Mesendoderm (in vitro differentiated cells): ENCODE measurements around the gene RAB23.

Experiments used
- DNase-seq: peaks from one replicate; pipeline ENCODE4 v3.0.0; 2013
- H2AK5ac ChIP-seq: 2 replicates; pipeline ENCODE4 v1.6.1; 2013; ENCODE audit warnings: low read length, inconsistent platforms
- H2BK120ac ChIP-seq: 2 replicates; pipeline ENCODE4 v1.6.1; 2013; ENCODE audit warnings: low read depth, mild to moderate bottlenecking, low read length, moderate library complexity, mixed read lengths
- H2BK15ac ChIP-seq: replicated peaks from 2 replicates; pipeline ENCODE4 v1.6.1; 2013; ENCODE audit warnings: low read depth, mild to moderate bottlenecking, moderate library complexity
- H2BK5ac ChIP-seq: 2 replicates; pipeline ENCODE4 v1.6.1; 2013; ENCODE audit warnings: low read length, inconsistent platforms
- H3K18ac ChIP-seq: 2 replicates; pipeline ENCODE4 v1.6.1; 2013; ENCODE audit warnings: mild to moderate bottlenecking, low read length, mixed read lengths
- H3K23ac ChIP-seq: one replicate; pipeline ENCODE4 v1.6.1; 2013; ENCODE audit warnings: low read length
- H3K27ac ChIP-seq: 2 replicates; pipeline ENCODE4 v1.5.1; 2013; ENCODE audit warnings: low read depth, mild to moderate bottlenecking, inconsistent platforms, low read length, moderate library complexity
- H3K27me3 ChIP-seq: 2 replicates; pipeline ENCODE4 v1.6.1; 2013; ENCODE audit warnings: low read length, control low read depth, mild to moderate bottlenecking, inconsistent platforms; ENCODE audit not compliant: insufficient read depth, poor library complexity
- H3K36me3 ChIP-seq: 2 replicates; pipeline ENCODE4 v1.6.1; 2013; ENCODE audit warnings: low read length, inconsistent platforms; ENCODE audit not compliant: control insufficient read depth, insufficient read depth
- H3K4ac ChIP-seq: one replicate; pipeline ENCODE4 v1.6.1; 2013; ENCODE audit warnings: low read depth, mild to moderate bottlenecking, low read length, moderate library complexity
- H3K4me1 ChIP-seq: 2 replicates; pipeline ENCODE4 v1.6.1; 2013; ENCODE audit warnings: low read depth, low read length, inconsistent platforms; ENCODE audit not compliant: control insufficient read depth
- H3K4me2 ChIP-seq: 2 replicates; pipeline ENCODE4 v1.6.1; 2013; ENCODE audit warnings: low read length
- H3K4me3 ChIP-seq: 2 replicates; pipeline ENCODE4 v1.5.1; 2013; ENCODE audit warnings: mild to moderate bottlenecking, low read length
- H3K56ac ChIP-seq: one replicate; pipeline ENCODE4 v1.6.1; 2013; ENCODE audit warnings: low read length
- H3K79me1 ChIP-seq: 2 replicates; pipeline ENCODE4 v1.6.1; 2013; ENCODE audit warnings: low read length, inconsistent platforms
- H3K79me2 ChIP-seq: 2 replicates; pipeline ENCODE4 v1.6.1; 2013; ENCODE audit warnings: mild to moderate bottlenecking, low read length; ENCODE audit not compliant: control insufficient read depth, insufficient read depth
- H3K9ac ChIP-seq: 2 replicates; pipeline ENCODE4 v1.6.1; 2013; ENCODE audit warnings: low read length, inconsistent platforms
- H4K5ac ChIP-seq: one replicate; pipeline ENCODE4 v1.6.1; 2013; ENCODE audit warnings: low read length
- H4K8ac ChIP-seq: one replicate; pipeline ENCODE4 v1.6.1; 2013; ENCODE audit warnings: low read depth, mild to moderate bottlenecking, control low read depth, low read length, moderate library complexity
- WGBS: extraction: QIAGEN DNeasy Blood & Tissue Kit; methylation state at CpG from one replicate; pipeline ENCODE4 v1.1.7; 2013; ENCODE audit warnings: low lambda C conversion rate, missing lambda C conversion rate; ENCODE audit not compliant: insufficient coverage; ENCODE audit errors: extremely low coverage; 5-methylcytosine and 5-hydroxymethylcytosine counted together

RAB23 gene

GRCh38 chr6:57198926-57199636 lies 23.0 kb downstream of the RAB23 start:
- DNase-seq = peak; percentile 36
- no CpG with 5 or more reads among the region's 6 CpGs for WGBS
- Histone ChIP-seq H2BK120ac (no peak overlapping the region), H3K4ac (no peak overlapping the region), H3K4me2 (no peak overlapping the region), H3K4me3 (no peak overlapping the region), H2AK5ac (no peak overlapping the region), H2BK15ac (no peak overlapping the region), H3K36me3 (no peaks in the 10 kb centered on the region), H2BK5ac (no peak overlapping the region), H3K9ac (no peak overlapping the region), H3K18ac (no peak overlapping the region), H3K4me1 (peaks cover 2% of the 10 kb centered on the region), H4K8ac (no peak overlapping the region), H3K23ac (peak overlapping the region; percentile 18), H3K79me2 (peaks cover 2% of the 10 kb centered on the region), H3K79me1 (peaks cover 7% of the 10 kb centered on the region), H3K27ac (no peak overlapping the region), H4K5ac (no peak overlapping the region), H3K27me3 (no peaks in the 10 kb centered on the region), H3K56ac (no peak overlapping the region)

- no peak overlapping the region for H3K4me3 ChIP-seq
- no peak overlapping the region for H4K8ac ChIP-seq
- H3K56ac ChIP-seq = no peak overlapping the region
- H3K79me2 ChIP-seq = no peaks in the 10 kb centered on the region
- no peak overlapping the region for H4K5ac ChIP-seq
- no peak overlapping the region for H2BK5ac ChIP-seq
- no peaks in the 10 kb centered on the region for H3K36me3 ChIP-seq
- H2BK120ac ChIP-seq = no peak overlapping the region
- H3K27me3 ChIP-seq = no peaks in the 10 kb centered on the region
- no peak overlapping the region for H2AK5ac ChIP-seq
- WGBS = no CpG with 5 or more reads among the region's 2 CpGs
- no peak for DNase-seq
- H3K4ac ChIP-seq = no peak overlapping the region
- H3K18ac ChIP-seq = no peak overlapping the region
- no peak overlapping the region for H2BK15ac ChIP-seq
- no peak overlapping the region for H3K9ac ChIP-seq
- no peak overlapping the region for H3K23ac ChIP-seq
- H3K4me1 ChIP-seq = peaks cover 2% of the 10 kb centered on the region
- H3K27ac ChIP-seq = no peak overlapping the region
- peaks cover 2% of the 10 kb centered on the region for H3K79me1 ChIP-seq
- no peak overlapping the region for H3K4me2 ChIP-seq
These were observed 26.6 kb downstream of the RAB23 start for GRCh38 chr6:57195457-57195856.

DNA sequence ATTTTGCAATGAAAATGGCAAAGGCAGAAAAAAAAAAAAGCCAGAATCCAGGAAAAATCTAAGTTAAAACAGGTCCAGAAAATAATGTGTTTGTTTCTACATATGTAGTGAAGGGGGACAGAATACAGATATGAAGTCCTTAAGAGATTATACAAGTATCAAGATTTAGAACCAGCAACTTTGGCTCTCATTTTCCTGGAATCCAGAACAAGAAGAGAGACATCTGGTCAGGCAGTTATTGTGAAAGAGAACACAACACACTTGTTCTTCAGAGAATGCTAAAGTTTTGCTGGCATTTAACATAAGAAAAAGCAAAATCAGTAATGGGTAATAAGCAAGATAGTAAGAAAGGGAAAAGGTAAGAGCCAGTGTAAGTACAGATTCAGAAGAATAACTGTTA lies 28.9 kb downstream of the RAB23 start:
- no peaks in the 10 kb centered on the region for H3K79me2 ChIP-seq
- H3K9ac ChIP-seq = no peak overlapping the region
- no peak overlapping the region for H3K27ac ChIP-seq
- H3K79me1 ChIP-seq = no peaks in the 10 kb centered on the region
- no peaks in the 10 kb centered on the region for H3K36me3 ChIP-seq
- no peak overlapping the region for H3K4me3 ChIP-seq
- H3K56ac ChIP-seq = no peak overlapping the region
- DNase-seq = no peak
- no peaks in the 10 kb centered on the region for H3K4me1 ChIP-seq
- H2BK120ac ChIP-seq = no peak overlapping the region
- no peak overlapping the region for H3K18ac ChIP-seq
- no peak overlapping the region for H4K8ac ChIP-seq
- H3K23ac ChIP-seq = no peak overlapping the region
- no peak overlapping the region for H2AK5ac ChIP-seq
- no peak overlapping the region for H3K4ac ChIP-seq
- no peak overlapping the region for H2BK15ac ChIP-seq
- H3K27me3 ChIP-seq = no peaks in the 10 kb centered on the region
- H3K4me2 ChIP-seq = no peak overlapping the region
- no peak overlapping the region for H2BK5ac ChIP-seq
- no peak overlapping the region for H4K5ac ChIP-seq

- Histone ChIP-seq H3K23ac (no peak overlapping the region), H3K18ac (no peak overlapping the region), H3K79me1 (no peaks in the 10 kb centered on the region), H3K4me2 (no peak overlapping the region), H3K79me2 (no peaks in the 10 kb centered on the region), H3K27ac (no peak overlapping the region), H2BK5ac (no peak overlapping the region), H4K8ac (no peak overlapping the region), H2AK5ac (no peak overlapping the region), H3K4ac (no peak overlapping the region), H3K36me3 (no peaks in the 10 kb centered on the region), H4K5ac (no peak overlapping the region), H3K27me3 (no peaks in the 10 kb centered on the region), H2BK120ac (no peak overlapping the region), H3K56ac (no peak overlapping the region), H3K9ac (no peak overlapping the region), H2BK15ac (no peak overlapping the region), H3K4me3 (no peak overlapping the region), H3K4me1 (no peaks in the 10 kb centered on the region)
- no CpG with 5 or more reads among the region's 2 CpGs for WGBS
- peak; percentile 13 for DNase-seq
These were observed 32.0 kb downstream of the RAB23 start for GRCh38 chr6:57190140-57190539.

- Histone ChIP-seq H3K79me1 (peaks cover 2% of the 10 kb centered on the region), H4K5ac (no peak overlapping the region), H2BK5ac (no peak overlapping the region), H3K9ac (no peak overlapping the region), H3K27ac (no peak overlapping the region), H2BK120ac (no peak overlapping the region), H3K4me3 (no peak overlapping the region), H3K27me3 (no peaks in the 10 kb centered on the region), H2AK5ac (no peak overlapping the region), H3K56ac (no peak overlapping the region), H2BK15ac (no peak overlapping the region), H3K4me1 (no peaks in the 10 kb centered on the region), H3K4ac (no peak overlapping the region), H3K23ac (no peak overlapping the region), H3K4me2 (no peak overlapping the region), H3K36me3 (peaks cover 2% of the 10 kb centered on the region), H3K18ac (no peak overlapping the region), H4K8ac (no peak overlapping the region), H3K79me2 (peaks cover 5% of the 10 kb centered on the region)
- no peak for DNase-seq
- no CpG with 5 or more reads among the region's 2 CpGs for WGBS
These were observed 38.8 kb downstream of the RAB23 start for GRCh38 chr6:57183336-57183735.

- Histone ChIP-seq H3K23ac (no peak overlapping the region), H3K27me3 (no peaks in the 10 kb centered on the region), H4K8ac (no peak overlapping the region), H3K4me2 (no peak overlapping the region), H2BK15ac (no peak overlapping the region), H3K9ac (no peak overlapping the region), H3K18ac (no peak overlapping the region), H3K79me1 (peaks cover 2% of the 10 kb centered on the region), H3K79me2 (peaks cover 9% of the 10 kb centered on the region), H3K4me3 (no peak overlapping the region), H4K5ac (no peak overlapping the region), H2BK5ac (no peak overlapping the region), H2AK5ac (no peak overlapping the region), H3K4ac (no peak overlapping the region), H3K56ac (no peak overlapping the region), H3K36me3 (peaks cover 2% of the 10 kb centered on the region), H3K4me1 (no peaks in the 10 kb centered on the region), H3K27ac (no peak overlapping the region), H2BK120ac (no peak overlapping the region)
- DNase-seq = no peak
- no CpG with 5 or more reads among the region's 2 CpGs for WGBS
These were observed 40.1 kb downstream of the RAB23 start for GRCh38 chr6:57182017-57182432.
